HEK293 (cell line): Measurements from ENCODE around the gene RER1.

Experiments
- CTCF ChIP-seq: fragments of 450-650 bp; formaldehyde crosslinking; IDR thresholded peaks from 2 replicates; pipeline ENCODE4 v1.5.1; 2016; ENCODE audit warnings: missing biosample characterization, missing genetic modification characterization
- ZNF155 ChIP-seq: fragments of 450-650 bp; formaldehyde crosslinking; IDR thresholded peaks from 2 replicates; pipeline ENCODE4 v1.5.1; 2016; ENCODE audit warnings: missing biosample characterization, missing genetic modification characterization

- no peak for TF ChIP-seq CTCF (tag by site-specific recombination)
- no peak for TF ChIP-seq ZNF155 (tag by site-specific recombination)
Observed at GRCh38 chr1:2413495-2414296, 22.1 kb downstream of the RER1 start.
